Stimulated activated CD4-positive, alpha-beta T cell treated with anti-CD3 and anti-CD28 coated beads, TNF-alpha, amount 100 ng/mL, for 24 hours (primary cell): ENCODE measurements around the gene C1orf21.

ENCODE experiments used
- DNase-seq, 3 experiments: peaks; one replicate each; pipeline ENCODE4 v3.0.0-alpha.2; 2020; ENCODE audit warnings: low read depth in 3 of 3

The C1orf21 gene

DNA sequence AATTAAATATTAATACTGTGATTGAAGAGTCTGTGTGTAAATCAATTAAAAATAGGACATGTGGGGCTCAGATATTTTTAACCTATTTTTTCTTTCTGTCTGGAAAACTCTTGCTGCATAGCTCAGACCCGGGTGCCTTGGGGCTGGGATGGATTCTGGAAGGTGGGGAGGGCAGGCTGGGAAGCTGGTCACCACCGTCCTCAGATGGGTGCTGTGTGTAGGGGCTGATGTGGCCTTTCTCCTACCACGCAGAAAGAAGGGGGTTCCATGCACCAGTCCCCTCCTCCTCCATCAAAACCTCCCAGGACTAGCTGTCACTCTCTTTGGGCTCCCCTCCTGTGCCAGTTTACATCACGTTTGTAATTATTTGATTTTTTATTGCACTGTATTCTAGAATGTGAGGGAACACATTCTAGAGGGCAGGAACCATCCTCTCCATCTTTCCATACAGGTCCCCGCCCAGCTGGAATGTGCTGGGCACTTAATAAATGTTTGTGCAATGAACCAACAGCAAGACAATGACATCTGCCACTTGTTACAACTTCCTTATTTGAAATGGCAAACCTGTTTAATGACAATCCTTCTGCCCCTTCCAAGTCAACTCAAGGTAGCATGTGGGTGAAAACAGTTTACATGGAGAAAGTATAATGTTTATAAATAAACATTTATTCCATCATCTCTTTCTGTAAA, 263.5 kb downstream of the C1orf21 start:
- DNase-seq, result no peak

DNA sequence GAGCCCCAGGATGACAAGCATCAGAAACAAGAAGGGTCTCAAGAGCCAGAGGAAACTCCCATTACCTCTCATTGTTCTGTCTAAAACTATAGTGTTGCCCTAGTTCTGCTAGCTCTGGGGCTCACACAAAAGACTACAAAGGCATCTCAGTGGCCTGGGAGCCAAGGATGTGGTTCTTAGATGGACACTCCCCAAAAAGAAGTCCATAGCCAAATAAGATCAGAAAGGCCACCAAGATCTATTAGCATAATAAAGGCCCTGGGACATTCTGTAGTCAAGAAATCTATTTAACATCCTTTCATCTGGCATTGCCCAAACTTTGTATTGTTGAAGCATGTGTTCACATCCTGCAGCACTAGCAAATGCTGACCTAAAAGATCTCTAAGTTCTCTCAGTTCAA, 268.4 kb downstream of the C1orf21 start:
- DNase-seq, result no peak

DNA sequence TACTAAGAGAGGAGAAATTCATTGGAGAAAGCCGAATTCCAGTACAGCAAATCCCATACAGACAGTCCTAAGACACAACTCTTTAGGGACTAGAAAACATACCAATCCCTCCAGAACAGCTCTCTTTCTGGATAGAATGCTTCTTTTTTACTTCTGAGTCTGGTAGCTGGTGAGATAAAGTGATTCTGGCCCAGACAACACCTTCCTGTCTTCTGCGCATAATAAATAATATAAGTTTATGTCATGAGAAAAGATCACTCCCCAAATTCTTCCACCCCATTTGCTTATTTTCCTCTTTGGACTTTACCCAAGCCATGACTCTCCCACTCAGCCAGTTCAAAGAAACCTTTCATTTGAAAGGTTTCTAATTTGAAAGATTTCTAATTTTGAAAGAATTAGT, 269.4 kb downstream of the C1orf21 start:
- DNase-seq, result no peak

DNA sequence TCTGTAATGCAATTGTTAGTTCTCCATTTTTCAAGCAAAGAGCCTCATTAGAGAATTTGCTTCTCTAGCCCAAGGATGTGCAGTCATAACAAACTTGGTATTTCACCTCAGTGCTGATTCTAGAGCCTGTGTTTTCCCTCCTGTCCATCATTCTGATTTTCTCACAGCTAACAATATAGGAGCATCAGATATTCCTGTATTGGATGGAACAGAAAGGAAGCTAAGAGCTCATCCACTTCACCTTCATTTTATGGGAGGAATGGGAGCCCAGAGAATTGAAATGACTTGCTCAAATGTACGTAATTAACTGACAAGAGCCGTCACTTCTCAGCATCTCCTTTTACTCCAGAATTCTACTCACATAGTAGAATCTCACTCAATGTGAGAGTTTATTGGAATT, 271.2 kb downstream of the C1orf21 start:
- DNase-seq, result no peak

DNA sequence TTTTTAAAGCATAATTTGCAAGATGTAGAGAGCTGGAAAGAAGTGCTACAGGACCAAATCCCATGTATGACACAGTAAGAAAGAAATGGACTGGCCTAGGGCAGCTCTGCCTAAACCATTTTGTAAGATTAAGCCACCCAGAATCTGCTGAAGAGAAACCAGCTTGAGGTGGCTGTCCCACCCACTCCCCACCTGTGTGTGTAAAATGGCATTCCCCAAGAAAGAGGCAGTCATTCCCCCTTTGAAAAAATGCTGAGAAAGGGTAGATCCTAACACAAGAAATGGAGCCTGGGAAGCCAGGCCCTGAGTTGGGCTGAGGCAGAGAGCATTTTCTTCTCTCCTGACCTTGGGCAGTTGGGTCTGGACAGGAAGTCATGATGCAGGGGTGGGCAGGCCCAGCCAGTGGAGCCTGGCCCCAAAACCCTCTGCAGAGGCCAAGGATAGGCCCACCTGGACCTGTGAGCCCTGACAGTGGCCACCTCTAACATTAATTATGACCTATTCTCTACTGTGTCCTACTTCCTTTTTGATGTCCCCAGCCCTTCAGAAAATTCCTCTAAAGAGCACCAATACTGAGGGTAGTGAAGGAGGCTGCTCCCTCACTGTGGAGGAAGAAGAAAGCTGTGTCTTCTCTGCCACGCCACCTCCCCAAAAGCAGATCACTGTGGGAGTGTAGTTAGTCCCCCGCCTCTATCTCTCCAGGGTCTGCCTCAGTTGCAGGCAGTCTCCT, 273.8 kb downstream of the C1orf21 start:
- DNase-seq, result no peak

DNA sequence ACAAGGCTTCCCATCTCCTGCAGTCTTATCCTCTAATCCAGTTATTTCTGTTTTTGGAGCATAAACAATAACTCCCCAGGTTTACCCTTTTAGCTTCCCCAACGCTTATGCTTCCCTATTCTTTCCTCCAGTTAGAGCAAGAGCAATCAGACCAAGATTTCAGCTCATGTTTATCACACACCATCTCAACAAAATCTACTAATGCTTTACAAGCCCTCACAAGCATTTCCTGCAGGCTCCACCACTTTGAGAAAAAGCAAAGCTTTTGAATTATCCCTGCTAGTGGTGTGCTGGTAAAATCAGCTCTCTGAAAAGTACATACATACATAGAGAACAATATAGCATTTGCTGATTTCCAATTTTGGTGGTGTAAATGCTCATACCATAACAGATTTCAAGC, 275.0 kb downstream of the C1orf21 start:
- no peak for DNase-seq

DNA sequence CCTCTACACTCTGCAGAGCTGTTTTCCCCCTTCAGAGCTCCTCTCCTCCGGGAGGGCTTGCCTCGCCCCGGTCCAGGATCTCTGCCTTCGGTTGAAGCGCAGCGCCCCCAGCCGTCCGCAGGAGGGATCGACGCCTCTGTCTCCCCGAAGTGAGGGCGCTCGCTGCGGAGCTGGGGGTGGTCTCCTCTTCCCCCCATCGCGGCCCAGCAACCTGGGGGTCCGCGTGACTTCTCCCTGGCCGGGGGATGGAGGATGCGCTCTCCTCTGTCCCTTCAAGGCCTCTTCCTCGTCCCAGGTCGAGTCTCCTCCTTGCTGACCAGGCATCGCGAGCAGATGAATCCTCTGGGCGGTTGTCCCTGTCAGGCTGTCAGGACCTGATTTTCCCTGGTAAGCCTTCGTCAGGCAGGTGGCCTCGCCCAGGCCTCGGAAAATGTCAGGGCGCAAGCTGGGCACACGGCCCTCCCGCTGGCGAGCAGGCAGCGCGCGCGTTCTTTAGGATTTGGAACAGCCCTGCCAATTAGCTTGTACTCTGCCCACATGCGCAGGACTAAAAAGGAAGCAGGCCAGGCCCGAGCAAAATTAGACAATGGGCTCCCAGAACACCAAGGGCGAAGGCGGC, 277.3 kb downstream of the C1orf21 start:
- peak in 1 of 3 experiments; percentile 47 for DNase-seq

DNA sequence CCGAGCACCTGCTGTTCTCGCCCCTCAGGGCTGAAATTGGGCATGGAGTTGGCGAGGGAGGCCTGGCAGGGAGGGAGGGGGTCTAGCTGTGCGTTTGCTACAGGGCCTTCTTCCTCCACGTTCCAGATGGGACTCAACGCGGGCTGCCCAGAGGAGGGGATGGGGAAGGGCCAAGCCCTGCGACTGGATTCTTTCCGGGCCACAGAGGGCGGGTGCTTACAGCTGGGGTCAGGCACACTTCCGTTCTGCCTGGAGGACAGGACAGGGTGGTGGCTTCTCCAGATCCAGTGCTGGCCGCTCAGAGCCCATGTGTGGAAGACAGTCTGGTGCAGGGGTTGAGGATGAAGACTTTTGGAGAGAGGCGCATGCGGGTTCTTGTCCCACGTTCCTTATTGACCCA, 277.8 kb downstream of the C1orf21 start:
- DNase-seq, result no peak

DNA sequence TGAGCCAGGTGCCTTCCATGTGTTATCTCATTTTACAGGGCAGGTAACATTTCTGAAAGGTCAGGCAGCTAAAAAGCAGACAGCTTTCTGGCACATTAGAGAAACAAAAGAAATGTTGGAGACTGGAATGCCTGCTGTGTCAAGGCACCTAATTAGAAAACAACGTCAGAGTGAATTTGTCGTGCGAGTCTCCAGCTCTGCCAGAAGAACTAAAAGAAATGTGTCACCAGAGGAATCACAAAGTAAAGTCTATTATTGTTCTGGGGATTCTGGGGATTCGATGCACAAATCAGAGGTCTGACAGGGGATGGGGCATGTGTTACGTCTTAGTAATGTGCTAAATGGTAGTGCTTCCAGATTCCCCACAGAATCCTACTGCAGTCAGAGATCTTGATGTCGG, 278.5 kb downstream of the C1orf21 start:
- no peak for DNase-seq

DNA sequence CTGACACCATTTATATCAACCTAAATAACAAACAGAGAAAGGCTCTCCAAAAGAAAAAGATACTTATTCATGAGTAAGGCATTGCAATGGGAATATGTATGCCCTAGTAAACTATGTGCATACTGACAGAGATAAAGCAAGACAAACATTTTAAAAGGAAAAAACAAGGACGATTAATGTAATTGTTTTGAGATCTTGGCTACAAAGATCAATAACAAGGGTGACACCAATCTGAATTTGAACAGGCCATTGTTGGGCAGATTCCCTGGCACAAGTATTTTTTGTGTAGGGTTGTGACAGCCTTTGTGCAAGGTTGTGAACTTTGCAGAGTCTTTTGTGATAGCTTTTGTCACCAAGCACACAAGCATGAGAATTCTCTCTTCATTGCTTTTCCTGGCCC, 282.6 kb downstream of the C1orf21 start:
- DNase-seq, result no peak

DNA sequence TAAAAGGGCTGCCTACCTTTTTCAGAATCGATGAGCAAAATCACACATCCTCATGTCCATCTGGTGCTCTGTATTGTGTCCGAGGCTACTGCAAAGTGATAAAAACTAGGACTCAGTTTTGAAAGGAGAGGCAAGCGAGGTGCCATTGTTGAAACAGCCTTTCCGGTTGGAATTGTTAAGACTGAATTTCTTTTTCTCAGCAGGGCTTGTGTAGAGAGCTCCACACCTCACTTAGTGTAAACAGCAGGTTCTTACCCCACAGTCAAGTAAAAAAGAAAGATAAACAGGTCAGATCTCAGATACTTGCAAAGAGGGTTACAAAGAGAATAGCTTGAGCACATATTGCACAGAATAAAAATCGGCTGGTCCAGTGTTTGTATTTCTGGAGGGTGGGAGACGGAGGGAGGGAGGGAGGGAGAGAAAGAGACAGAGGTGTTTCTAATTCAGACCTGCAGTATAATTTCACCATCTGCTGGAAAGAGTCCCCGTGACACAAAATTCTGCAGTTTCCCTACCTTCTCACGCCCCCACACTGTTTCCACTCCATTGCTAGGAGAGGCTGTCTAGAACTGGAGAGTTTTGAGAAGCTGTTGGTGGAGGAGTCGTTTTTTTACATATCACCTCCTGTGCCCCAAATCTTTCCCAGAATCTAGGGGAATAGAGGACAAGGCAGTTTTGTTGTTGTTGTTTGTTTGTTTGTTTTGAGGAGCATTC, 285.3 kb downstream of the C1orf21 start:
- DNase-seq, result no peak

DNA sequence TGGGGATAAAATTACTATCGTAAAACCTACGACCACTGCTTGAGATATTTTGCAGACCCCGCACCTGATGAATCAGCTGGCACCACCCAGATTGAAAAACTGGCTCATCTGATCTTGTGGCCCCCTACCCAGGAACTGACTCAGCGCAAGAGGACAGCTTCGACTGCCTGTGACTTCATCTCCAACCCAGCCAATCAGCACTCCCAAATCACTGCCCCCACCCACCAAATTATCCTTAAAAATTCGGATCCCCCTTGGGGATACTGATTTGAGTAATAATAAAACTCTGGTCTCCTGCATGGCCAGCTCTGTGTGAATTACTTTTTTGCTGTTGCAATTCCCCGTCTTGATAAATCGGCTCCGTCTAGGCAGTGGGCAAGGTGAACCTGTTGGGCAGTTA, 286.5 kb downstream of the C1orf21 start:
- DNase-seq, result no peak

DNA sequence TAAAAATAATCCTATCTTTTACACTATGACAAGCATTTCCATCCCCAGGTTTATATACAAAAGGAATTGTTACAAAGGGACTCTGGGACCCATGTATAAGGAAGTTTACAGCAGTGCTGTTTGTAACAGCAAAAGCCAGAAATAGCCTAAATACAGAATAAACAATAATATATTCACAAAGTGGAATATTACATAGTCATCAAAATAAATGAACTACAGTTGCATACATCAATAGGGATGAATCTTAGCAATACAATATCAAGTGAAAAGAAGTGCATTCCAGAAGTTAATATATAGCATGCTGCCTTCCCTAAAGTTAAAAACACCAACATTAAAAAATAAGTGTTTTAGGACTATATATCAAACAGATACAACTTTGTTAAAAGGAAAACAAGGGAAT, 290.5 kb downstream of the C1orf21 start:
- no peak for DNase-seq
